ENCODE measurements around the gene SLIT3.

The SLIT3 gene

DNA sequence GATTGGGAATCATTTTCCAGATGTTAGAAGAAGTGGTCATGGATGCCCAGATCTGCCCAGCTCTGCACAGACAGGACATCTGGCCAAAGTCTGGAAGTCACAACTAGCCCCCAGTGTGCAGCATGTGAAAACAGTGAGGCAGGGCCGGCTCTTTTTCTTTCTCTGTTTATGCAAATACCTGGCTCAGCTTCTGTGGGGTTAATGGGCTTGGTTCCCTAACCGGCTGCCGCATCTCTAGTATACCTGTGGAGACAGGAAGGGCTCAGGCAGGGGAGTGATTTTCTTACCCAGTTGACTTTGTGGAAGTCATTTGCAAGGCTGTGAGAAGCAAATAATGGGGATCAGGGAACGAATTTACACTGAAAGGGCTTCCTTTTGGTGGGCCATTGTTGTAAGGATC, 467.0 kb downstream of the SLIT3 start:
- DNase-seq (ENCODE audit: low read depth, low spot score) = no peak

DNA sequence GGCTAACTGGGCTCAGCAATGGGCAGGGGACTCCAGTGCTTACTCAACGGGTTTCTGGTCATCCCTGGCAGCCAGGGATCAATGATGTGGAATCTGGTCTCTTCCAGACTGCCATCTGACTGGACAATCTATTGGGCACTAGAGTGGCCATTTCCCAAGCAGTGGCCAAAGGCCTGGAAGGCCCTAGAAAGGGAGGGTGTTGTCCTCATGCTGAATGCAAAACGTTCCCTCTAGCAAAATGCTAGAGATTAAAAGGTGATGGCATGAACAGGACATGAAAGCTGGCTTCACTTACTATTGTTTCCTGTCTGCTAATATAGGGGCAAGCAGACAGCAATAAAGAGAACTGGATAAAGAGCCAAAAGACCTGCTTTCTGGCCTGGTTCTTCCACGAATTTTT, 467.6 kb downstream of the SLIT3 start:
- no peak for DNase-seq (ENCODE audit: low read depth, low spot score)

DNA sequence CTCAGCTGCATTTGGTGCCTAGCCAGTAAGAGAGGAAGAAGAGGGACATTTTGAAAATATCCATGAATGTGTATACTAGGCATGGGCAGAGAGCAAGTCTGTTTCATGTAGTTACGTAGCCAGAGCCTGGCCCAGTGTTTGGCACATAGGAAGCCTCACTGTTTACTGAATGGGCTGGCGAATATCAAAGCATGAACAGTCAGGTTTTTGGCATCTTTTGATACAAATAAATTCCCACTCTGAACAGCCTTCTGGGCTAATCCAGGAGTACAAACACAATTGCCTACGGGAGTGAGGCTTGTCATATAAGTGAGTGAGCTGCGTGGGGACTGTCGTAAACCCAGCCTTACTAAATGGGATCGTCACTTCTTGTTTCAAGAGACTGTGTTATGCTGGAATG, 468.6 kb downstream of the SLIT3 start:
- no peak for DNase-seq (ENCODE audit: low read depth, low spot score)

DNA sequence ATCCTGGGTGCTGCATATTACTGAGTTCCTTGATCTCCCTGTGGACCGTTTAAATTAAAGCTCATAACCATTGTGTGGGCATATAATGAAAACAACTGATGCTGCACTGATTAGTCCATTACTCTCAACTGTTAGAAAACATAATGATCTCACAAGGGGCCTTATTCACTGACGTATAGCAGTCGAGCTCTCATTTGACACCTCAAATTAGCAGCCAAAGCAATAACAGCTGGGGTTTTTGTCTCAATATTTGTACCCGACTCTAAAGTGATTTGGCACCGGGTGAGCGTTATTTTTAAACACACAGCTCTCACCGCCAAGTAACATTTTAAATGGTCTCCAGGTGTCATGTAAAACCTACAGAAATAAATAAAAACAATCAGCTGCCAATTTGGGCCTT, 469.6 kb downstream of the SLIT3 start:
- no peak for DNase-seq (ENCODE audit: low read depth, low spot score)

DNA sequence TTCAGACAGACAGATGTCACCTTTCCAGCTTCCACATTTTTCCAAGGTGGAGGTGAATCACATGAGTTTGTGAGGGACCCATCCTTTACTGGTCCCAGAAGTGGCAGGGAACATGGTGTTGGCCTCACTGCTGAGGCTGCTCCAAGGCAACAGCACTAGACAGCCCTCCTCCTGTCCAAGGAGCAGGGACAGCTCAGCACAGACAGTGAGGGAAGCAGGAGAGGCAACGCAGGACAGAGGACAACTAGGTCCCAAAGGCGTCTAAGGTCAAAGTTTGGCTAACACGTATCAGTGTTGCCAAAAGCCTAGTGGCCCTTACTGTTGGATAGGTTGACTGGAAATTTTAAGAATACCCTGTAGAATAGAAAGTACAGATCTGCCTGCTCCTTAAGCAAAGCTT, 470.1 kb downstream of the SLIT3 start:
- DNase-seq (ENCODE audit: low read depth, low spot score) = no peak

DNA sequence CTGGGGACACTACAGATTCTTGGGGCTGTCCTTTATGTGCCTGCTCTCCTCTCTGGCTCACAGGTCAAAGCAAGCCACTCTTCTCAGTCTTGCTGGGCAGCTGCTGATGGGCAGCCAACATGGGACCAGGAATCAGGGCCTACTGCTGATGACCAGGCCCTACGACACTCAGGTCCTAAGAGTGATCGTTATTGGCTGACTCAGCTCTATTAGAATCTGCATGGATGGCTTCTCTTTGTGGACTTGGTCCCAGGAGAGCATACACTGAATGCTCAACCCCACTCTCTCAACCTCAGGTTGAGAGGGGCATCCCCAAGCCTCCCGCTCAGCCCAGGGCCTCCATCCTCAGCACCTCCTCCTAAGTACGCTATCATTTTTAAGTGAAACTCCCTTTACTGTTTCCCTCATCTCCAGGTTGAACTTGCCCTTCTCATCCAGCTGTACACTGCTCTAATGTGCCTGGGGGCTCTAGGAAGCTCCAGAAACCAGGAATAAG, 471.0 kb downstream of the SLIT3 start:
- DNase-seq (ENCODE audit: low read depth, low spot score) = no peak

DNA sequence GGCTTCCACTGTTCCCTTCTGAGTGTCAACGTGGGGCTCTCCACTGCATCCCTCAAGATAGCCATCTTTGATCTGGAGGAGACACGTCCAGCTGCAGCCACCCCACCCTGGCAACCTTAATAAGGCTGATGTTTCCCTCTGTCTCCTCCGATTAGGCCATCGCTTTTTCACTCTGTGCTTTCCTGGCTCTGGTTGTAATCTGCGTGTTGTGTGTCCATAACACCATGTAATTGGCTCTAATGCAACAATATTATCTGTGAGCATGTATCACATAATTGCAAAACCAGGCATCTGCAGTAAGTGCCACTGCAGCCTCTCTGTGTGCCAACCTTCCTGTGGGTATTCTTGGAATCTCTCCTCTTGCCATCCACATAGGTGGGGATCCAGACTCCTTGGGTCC, 471.9 kb downstream of the SLIT3 start:
- no peak for DNase-seq (ENCODE audit: low read depth, low spot score)

DNA sequence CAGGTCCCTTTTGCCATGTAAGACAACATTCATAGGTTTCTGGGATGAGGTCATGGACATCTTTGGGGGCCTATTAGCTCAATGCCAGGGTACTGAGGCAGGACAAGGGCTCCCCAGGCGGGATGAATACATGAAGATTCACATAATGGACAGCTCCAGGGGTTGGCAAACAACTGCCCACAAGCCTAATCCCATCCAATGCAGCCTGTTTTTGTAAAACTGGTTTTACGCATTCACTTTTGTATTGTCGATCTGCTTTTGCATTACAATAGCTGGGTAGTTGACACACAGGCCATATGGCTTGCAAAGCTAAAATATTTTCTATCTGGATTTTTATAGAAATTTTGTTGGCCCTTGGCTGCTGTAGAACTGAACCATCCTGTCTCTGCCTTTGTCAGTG, 473.3 kb downstream of the SLIT3 start:
- no peak for DNase-seq (ENCODE audit: low read depth, low spot score)

DNA sequence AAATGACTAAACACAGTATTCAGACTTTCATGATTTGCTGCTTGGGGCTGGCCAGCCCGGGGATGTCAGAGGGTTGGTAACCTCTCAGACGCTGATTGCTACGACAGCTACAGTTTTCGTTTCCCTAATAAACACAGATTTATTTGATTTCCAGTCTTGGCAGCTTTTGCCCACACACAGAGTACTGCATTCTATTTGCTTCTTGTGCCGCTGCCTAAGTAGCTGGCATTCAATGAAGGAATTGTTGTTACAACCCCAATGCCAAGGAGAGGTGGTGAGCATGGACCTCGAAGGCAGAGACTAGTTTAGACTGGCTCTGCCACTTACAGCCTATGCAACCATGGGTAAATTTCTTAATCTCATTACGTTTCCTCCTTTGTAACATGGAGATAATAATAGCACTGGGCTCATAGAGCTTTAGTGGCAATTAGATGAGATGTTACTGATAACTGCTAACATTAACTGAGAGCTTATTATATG, 474.7 kb downstream of the SLIT3 start:
- no peak for DNase-seq (ENCODE audit: low read depth, low spot score)

DNA sequence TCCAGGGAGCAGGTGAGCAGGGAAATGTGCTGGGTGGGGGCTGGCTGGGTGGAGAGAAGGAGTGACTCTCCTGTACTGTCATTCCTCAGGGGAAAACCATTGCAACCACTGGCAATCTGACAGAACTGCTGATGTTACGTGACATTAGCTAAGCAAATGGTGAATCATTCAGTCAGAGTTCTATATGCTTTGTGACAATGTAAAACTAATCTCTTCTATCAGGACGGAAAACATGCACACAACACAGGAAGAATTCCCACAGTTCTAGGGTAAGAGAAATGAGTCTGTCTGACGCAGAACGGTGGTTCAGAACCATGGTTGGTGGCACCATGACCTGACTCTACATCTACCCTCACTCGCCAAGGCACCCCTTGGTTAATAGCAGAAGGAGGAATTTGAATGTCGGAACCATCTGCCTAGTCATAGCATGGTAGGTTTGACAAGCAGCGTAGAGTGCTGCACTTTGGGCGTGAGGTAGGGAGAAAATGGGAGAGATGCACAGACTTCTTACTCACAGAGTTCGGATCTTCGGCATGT, 478.1 kb downstream of the SLIT3 start:
- DNase-seq (ENCODE audit: low read depth, low spot score) = no peak

DNA sequence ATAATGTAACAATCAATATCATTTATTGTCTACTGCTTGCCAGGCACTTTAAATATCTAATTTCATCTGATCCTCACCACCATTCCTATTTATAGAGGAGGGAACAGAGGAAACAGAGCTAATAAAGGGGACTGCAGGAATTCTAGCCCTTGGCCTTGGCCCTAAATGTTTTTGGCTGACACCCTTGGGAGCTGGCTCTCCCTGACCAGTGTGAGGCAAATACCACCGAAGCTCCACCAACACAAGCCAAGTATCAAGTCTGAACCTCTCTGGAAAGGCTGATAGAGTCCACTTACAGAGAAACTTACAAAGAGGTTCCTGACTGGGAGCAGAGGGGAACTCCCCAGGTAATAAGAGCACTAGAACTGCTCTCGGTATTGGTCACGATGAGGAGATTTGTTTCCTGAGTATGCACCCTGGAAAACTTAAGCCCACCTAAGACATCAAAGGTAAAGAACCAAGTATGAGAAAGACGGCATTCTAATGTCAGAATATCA, 478.6 kb downstream of the SLIT3 start:
- no peak for DNase-seq (ENCODE audit: low read depth, low spot score)

DNA sequence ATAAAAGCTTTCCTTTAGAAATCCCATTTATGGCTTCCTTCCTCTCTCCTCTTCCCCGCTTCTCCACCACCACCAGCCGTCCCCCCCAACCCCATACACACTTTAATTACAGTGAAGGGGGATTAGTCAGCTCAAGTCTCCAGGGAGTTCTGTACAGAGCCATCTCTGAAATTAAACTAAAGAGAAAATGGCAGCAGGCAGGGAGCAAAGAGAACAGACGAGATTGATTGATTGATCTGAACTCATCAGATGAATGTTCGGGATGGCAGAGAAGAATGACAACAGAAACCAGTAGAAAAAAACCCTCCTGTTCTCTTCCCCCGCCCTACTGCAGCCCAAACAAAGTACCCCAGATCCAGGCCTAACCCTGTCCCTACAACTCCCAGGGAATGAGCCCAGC, 480.1 kb downstream of the SLIT3 start:
- no peak for DNase-seq (ENCODE audit: low read depth, low spot score)

DNA sequence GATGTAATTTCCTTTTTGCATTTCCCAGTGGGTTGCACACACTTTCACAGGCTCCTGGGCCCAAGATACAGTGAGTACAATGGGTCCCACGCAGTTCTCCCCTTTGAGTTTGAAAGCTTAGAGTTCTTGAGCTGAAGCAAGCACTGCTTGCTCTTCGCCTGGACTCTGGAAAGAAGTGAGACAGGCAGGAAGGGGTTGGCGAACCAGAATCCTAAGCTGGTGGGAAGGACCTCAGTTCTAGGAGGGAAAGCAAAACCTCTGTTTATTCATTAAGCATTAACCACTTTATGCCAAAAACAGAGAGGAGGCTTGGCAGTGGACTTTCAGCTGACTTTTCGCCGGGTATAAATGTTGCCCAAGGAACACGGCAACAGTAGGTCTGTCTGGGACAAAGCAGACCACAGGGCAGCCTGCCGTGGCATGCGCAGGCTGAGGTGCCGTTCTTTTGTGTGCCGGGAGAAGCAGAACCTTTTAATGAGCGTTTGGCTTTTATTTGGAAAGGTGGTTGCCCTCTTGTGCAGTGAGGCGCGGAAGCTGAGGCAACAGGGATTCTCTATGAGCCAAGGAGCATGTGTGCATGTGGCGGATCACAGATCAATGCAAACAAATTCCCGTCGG, 481.8 kb downstream of the SLIT3 start:
- DNase-seq (ENCODE audit: low read depth, low spot score) = no peak

DNA sequence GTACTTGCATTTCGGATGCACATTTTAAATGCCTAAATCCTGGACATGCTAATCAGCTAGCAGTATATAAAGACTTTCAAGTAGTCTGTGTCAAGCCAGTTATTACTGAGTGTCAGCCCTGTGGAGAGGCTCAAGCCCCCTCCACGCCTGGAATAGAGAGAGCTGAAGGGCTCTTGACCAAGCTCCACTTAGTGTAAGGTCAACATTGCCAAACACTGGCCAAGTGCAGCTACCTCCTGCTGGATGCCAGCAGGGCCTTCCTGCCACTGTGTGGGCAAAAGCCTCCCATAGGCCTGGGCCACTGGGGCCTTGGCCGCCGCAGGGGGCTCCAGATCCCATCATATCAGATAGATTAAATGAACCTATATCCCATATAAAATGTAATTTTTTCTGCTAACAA, 482.4 kb downstream of the SLIT3 start:
- no peak for DNase-seq (ENCODE audit: low read depth, low spot score)

DNA sequence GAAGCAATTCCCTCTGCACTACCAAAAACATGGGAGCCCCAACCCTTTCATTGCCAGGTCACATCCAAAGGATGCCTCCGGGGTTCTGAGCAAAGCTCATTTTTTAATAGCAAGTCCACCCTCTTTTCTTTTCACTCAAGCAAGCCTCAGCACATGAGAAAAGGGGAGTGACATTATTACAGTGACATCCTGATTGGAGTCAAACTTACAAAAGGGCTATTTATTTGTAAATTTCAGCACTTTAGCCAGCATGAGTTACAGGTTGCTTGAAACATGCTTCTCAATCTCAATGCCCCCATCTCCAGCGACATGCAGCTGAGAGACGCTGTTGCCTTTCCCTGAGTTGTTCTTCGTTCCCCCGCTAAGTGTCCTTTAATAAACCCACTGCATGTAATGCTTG, 483.3 kb downstream of the SLIT3 start:
- DNase-seq (ENCODE audit: low read depth, low spot score) = no peak

DNA sequence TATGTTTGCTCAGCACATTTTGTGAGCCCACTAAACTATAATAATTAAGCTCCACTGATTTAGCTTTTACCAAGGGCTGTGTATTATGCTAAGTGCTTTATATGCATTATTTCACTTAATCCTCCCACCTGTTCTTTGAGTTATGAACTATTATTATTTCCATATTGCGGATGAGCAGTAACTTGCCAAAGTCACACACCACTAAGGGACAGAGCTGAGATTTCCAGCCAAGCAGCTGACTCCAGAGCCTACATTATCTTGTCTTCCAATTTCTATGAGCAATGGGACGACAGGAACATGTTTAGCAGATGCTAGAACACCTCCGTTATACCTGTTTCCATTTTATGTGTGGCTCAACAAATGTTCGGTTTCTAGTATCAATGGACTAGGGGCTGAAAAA, 484.3 kb downstream of the SLIT3 start:
- DNase-seq (ENCODE audit: low read depth, low spot score) = no peak

DNA sequence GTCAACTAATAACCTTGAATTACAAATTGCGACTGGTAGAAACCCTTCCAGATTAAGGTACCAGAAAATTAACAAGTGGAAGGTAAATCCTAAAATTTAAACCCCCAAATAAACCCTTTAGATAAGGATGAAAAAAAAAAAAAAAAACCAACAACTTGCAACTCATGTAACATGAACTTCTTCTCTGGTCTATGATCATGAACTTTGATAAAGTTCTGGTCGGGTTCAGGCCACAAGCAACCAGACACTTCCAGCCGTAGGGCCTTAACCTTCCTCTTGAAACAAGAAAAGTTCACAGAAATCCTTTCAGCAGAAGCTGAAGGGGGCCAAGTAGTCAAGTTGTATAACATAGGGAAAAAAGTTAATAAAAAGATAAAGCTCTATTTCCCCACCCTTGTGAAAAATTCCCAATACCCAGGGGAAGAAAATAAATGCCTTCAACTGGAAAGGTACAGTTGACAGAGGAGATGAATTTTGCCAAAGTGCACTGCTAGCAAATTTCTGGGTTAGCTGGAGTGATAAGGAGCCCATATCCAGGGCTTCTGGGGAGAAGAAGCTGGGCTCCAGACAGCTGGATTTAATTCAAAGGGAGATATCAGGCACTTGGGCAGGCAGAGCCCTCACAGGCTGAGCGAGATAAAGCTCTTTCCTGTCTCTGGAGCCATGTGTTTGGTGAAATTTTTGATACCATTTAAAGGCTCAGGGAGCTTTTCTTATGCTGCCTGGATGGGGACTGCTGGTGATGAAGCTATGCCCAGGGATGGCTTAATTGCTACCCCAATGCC, 487.6 kb downstream of the SLIT3 start:
- no peak for DNase-seq (ENCODE audit: low read depth, low spot score)

DNA sequence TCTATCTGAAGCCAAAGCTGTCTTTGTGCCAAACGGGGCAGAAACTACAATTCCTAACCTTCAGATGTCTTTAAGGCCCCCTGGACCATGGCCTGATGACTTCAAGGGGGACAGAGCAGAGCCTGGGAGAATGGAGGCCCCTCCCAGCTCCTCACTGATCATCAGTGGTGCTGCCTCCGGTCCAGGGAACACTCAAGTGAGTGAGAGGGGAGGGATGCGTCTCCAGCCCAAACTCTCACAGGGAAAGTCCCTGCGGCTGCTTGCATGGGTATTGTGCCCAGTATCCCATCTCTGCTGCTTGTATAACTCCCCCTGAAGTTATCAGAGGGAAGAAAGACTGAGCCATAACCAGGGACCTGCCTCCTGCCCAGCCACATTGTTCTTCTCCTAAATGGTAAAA, 490.3 kb downstream of the SLIT3 start:
- DNase-seq (ENCODE audit: low read depth, low spot score) = no peak

DNA sequence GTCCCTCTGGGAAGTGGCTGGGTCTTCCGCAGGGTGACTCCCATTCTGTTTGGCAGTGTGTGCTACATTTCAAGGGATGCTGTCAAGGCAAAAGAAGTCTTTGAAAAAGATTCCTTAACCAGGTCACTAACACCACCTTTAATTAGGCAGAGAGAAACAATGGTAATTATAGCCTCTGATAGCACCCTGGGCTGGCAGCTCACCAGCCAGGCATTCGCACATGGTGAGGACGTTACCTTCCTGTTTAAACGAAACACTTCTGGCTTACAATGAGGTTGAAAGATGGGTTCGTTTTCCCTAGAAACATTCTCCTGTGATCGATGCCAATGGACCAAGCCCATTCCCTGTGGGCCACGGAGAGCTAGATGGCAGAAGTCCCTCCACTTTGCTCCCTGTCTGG, 491.7 kb downstream of the SLIT3 start:
- DNase-seq (ENCODE audit: low read depth, low spot score) = no peak

DNA sequence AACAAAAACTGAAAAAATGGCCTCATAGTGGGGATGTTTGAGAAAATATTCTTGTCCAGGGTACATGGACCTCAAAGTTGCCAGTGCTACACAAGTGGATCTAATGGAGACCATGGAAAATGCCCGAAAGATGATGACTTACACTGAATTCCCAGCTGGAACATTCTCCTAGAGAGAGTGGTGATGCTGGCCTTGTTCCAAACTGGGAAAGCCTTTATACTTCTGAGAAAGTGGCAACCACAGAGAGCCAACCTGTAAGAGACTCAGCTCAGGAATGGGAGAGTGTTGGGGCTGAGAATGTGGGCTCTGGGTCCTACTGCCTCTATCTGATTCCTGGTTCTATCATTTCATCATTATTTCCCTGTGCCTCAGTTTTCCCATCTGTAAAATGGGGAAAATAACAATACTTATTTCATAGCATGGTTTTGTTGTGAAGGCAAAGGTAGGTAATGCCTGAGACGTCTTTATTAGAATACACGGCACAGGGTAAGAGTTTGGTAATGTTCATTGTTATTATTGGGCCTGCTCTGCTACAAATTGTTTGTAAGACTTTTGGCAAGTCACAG, 492.8 kb downstream of the SLIT3 start:
- no peak for DNase-seq (ENCODE audit: low read depth, low spot score)

DNA sequence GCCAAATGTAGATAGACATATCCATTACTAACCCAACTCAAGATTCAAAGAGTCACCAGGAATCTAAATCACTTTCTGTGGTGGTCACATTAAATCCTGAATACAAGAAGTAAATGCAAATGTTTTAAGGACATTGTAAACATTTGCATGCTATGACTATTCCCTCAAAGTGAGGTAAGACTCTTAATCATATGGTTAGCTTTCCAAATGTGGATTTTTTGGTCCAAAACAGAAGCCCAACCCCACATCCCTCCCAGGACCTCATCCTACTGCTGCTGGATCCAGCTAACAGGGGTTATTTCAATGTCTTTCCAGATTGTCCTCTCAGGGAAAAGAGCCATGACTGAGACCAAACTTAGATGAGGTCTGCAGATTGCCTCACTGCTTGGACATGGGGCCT, 493.7 kb downstream of the SLIT3 start:
- no peak for DNase-seq (ENCODE audit: low read depth, low spot score)

DNA sequence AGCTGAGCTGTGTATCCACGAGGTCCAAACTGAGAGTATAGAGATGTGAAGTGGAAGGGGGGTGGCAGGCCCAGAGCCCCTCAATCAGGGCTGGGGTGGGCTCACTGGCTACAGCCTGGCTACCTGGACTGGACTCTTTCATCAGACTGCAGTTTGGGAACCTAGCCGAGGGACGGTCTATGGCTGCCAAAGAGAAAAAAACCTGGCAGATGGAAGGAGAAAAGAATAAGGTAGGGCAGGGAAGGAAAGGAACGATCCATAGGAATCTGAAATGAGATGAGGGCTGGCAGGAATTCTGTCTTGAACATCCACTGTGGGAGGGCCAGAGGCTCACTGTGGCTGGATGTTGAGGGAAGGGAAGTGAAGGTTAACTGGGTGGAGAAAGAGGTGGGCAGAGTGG, 497.4 kb downstream of the SLIT3 start:
- no peak for DNase-seq (ENCODE audit: low read depth, low spot score)

DNA sequence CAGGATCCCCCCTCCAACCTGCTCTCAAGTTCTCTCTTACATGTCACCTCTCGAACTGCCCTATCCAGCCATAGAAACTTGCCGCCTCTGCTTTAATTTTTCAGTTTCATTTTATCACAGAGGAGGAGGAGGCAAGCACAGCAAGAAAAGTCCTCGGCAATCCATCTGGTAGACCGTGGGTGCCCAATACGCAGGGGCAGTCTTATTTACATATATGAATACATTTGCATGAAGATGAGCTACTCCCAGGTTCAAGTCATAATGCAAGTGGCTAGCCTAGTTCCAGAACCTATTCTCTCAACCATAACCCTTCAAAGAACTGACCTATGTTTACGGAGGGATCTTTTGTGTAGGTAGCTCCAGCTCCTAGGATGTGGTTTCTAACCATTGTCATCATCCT, 498.6 kb downstream of the SLIT3 start:
- no peak for DNase-seq (ENCODE audit: low read depth, low spot score)

Measured in smooth muscle cell of the brain vasculature (primary cell).